Transverse colon (tissue), 4 donors: ENCODE data around the gene UIMC1. TPM values are rescaled to one million over a fixed set of nuclear protein-coding genes. Genes with fewer than 3 reads are reported as not detected.

Experiments used
- DNase-seq: peaks from one replicate; pipeline ENCODE4 v3.0.0-alpha.2; 2019
- H3K27ac ChIP-seq, 4 donors: fragments of 200-600 bp; sonication (generic); 2 replicates each; pipeline ENCODE4 v1.5.1; 2016 to 2018; ENCODE audit warnings: inconsistent platforms in 4 of 4
- H3K27me3 ChIP-seq: fragments of 200-600 bp; sonication (generic); 2 replicates; pipeline ENCODE4 v1.5.1; 2017; ENCODE audit warnings: inconsistent platforms
- H3K36me3 ChIP-seq, 4 donors: fragments of 200-600 bp; sonication (generic); 2 replicates each; pipeline ENCODE4 v1.5.1; 2017 to 2019; ENCODE audit warnings: inconsistent platforms in 4 of 4
- H3K4me1 ChIP-seq, 4 donors: fragments of 200-600 bp; sonication (generic); 2 replicates each; pipeline ENCODE4 v1.5.1; 2017 to 2020; ENCODE audit warnings: inconsistent platforms in 4 of 4
- H3K4me3 ChIP-seq, 4 donors: fragments of 200-600 bp; sonication (generic); 1 replicate in 1 of 4; 2 replicates in 3 of 4; pipeline versions ENCODE4 v1.5.1 to v1.6.1; 2017 to 2019; ENCODE audit warnings: inconsistent platforms in 4 of 4
- H3K9me3 ChIP-seq, 2 donors: fragments of 200-600 bp; sonication (generic); 2 replicates each; pipeline ENCODE4 v1.5.1; 2017 to 2019; ENCODE audit warnings: inconsistent platforms in 2 of 2
- CTCF ChIP-seq, 5 experiments: fragments of 200-600 bp in 3 of 5; fragments of 450-650 bp in 2 of 5; sonication (generic) in 3 of 5; IDR thresholded peaks; 1 replicate in 2 of 5; 2 replicates in 3 of 5; pipeline ENCODE4 v1.5.1; 2016 to 2017; ENCODE audit warnings: antibody characterized with exemption in 5 of 5, inconsistent platforms in 3 of 5, mild to moderate bottlenecking in 2 of 5, moderate library complexity in 1 of 5
- EP300 ChIP-seq: sonication (generic); formaldehyde crosslinking; IDR thresholded peaks from one replicate; pipeline ENCODE4 v1.6.1; 2017; ENCODE audit warnings: antibody characterized with exemption, low read depth
- POLR2A ChIP-seq: fragments of 450-650 bp; IDR thresholded peaks from one replicate; pipeline ENCODE4 v1.6.1; 2016; ENCODE audit warnings: antibody characterized with exemption, mild to moderate bottlenecking, moderate library complexity
- POLR2AphosphoS5 ChIP-seq, 3 donors: sonication (generic); formaldehyde crosslinking; IDR thresholded peaks; one replicate each; pipeline ENCODE4 v1.6.1; 2016; ENCODE audit warnings: antibody characterized with exemption in 3 of 3
- WGBS, 2 donors: methylation state at CpG; one replicate each; pipeline ENCODE4 v1.1.5; 2018; ENCODE audit warnings: low coverage in 1 of 2; 5-methylcytosine and 5-hydroxymethylcytosine counted together
- in situ Hi-C, 4 donors: fragments of 200-750 bp; cut with MboI; loops; one replicate each; pipeline versions ENCODE4 v1.15.0 to v1.15.1; 2017; ENCODE audit warnings: low sequenced_read_pairs in 3 of 4, low pct_ligation_motif_present in 1 of 4, low pct_unique_long_range_greater_than_20kb in 1 of 4
- intact Hi-C: fragments of 100-400 bp; cut with DNase I; formaldehyde crosslinking; loops from one replicate; pipeline ENCODE4 v1.15.1; 2023; ENCODE audit warnings: low total_unique reads
- total RNA-seq, 4 donors: library from RNA; depleted of rRNA; stranded (reverse); fragments of >200 nt; gene quantifications; one replicate each; pipeline ENCODE4 v1.1.0, GENCODE V29; 2016

UIMC1 gene
- total RNA-seq, 4 donors from 2014 or later: 25.1 to 213 (median 34.6) TPM

- in situ Hi-C loops: no loop called here
- intact Hi-C loops: no loop called here
- H3K36me3 ChIP-seq: no peaks in the 10 kb centered on the region
- no peak overlapping the region for H3K4me3 ChIP-seq
- no peak overlapping the region for H3K27ac ChIP-seq
- DNase-seq: no peak
- H3K9me3 ChIP-seq: no peaks in the 10 kb centered on the region
- H3K4me1 ChIP-seq: no peaks in the 10 kb centered on the region
- TF ChIP-seq POLR2A (no peak), POLR2AphosphoS5 (IDR thresholded peaks at IDR 0.05) (no peak), CTCF (IDR thresholded peaks at IDR 0.05) (no peak), EP300 (no peak)
- H3K27me3 ChIP-seq: peaks cover 42% of the 10 kb centered on the region
- 80% methylated on average over 22 of the region's 26 CpGs; no CpG with 5 or more reads in 1 of the 2 donors for WGBS, 2 donors
Observed at GRCh38 chr5:176880366-176881020, 126.1 kb downstream of the UIMC1 start.

GRCh38 chr5:176879663-176880361 lies 126.8 kb downstream of the UIMC1 start:
- intact Hi-C loops (no loop called here), in situ Hi-C loops (no loop called here)
- H3K4me3 ChIP-seq: no peak overlapping the region
- H3K27ac ChIP-seq: no peak overlapping the region
- no peak for DNase-seq
- H3K27me3 ChIP-seq: peaks cover 47% of the 10 kb centered on the region
- TF ChIP-seq POLR2A: no peak
- no peak for TF ChIP-seq CTCF (IDR thresholded peaks at IDR 0.05)
- no peak for TF ChIP-seq POLR2AphosphoS5 (IDR thresholded peaks at IDR 0.05)
- TF ChIP-seq EP300: no peak
- H3K36me3 ChIP-seq: no peaks in the 10 kb centered on the region
- no peaks in the 10 kb centered on the region for H3K4me1 ChIP-seq
- WGBS, 2 donors: 69% methylated on average over 21 of the region's 23 CpGs; no CpG with 5 or more reads in 1 of the 2 donors
- no peaks in the 10 kb centered on the region for H3K9me3 ChIP-seq

GRCh38 chr5:176878906-176879662 lies 127.5 kb downstream of the UIMC1 start:
- no peak overlapping the region for H3K27ac ChIP-seq
- no peaks in the 10 kb centered on the region for H3K4me1 ChIP-seq
- in situ Hi-C loops (no loop called here), intact Hi-C loops (no loop called here)
- no peaks in the 10 kb centered on the region for H3K9me3 ChIP-seq
- WGBS, 2 donors: 62% methylated on average over 13 of the region's 23 CpGs; no CpG with 5 or more reads in 1 of the 2 donors
- no peak for DNase-seq
- no peak for TF ChIP-seq POLR2A
- no peak for TF ChIP-seq POLR2AphosphoS5 (IDR thresholded peaks at IDR 0.05)
- TF ChIP-seq EP300: no peak
- TF ChIP-seq CTCF (IDR thresholded peaks at IDR 0.05): no peak
- H3K36me3 ChIP-seq: no peaks in the 10 kb centered on the region
- H3K4me3 ChIP-seq: no peak overlapping the region
- H3K27me3 ChIP-seq: peaks cover 54% of the 10 kb centered on the region

- peaks cover 54% of the 10 kb centered on the region for H3K27me3 ChIP-seq
- DNase-seq: no peak
- H3K36me3 ChIP-seq: no peaks in the 10 kb centered on the region
- H3K4me3 ChIP-seq: no peak overlapping the region
- H3K4me1 ChIP-seq: no peaks in the 10 kb centered on the region
- TF ChIP-seq EP300 (no peak), POLR2AphosphoS5 (IDR thresholded peaks at IDR 0.05) (no peak), POLR2A (no peak), CTCF (IDR thresholded peaks at IDR 0.05) (no peak)
- in situ Hi-C loops: no loop called here
- WGBS, 2 donors: 71% methylated on average over 11 of the region's 12 CpGs; no CpG with 5 or more reads in 1 of the 2 donors
- intact Hi-C loops: no loop called here
- no peak overlapping the region for H3K27ac ChIP-seq
- no peaks in the 10 kb centered on the region for H3K9me3 ChIP-seq
Observed at GRCh38 chr5:176878463-176878862, 128.1 kb downstream of the UIMC1 start.
